ENCODE data around the gene EPHA4. TPM values are rescaled to one million over a fixed set of nuclear protein-coding genes. Genes with fewer than 3 reads are reported as not detected.
A peak's percentile ranks its signal among the peaks of the same experiment; 100 is the strongest.

Gene EPHA4
- total and polyA plus RNA-seq, 2 experiments from 2014 or later: 24.4 to 42.2 TPM

- in situ Hi-C loops (cut with MboI): no loop called here
- no peak overlapping the region for H2AFZ ChIP-seq
- H3K4me1 ChIP-seq (ENCODE audit: insufficient read depth): peaks cover 10% of the 10 kb centered on the region; the same call in 1 of the 2 replicates
- DNase-seq: no peak
- no peaks in the 10 kb centered on the region for H3K27me3 ChIP-seq (replicated peaks; ENCODE audit: insufficient read depth)
- H3K9me3 ChIP-seq (ENCODE audit: low read depth): no peaks in the 10 kb centered on the region
- TF ChIP-seq EZH2 (IDR thresholded peaks at IDR 0.05; ENCODE audit: insufficient read depth, poor library complexity, severe bottlenecking) (no peak), EZH2phosphoT487 (IDR thresholded peaks at IDR 0.05; ENCODE audit: insufficient read depth, low read depth) (no peak)
- no peak overlapping the region for H3K4me3 ChIP-seq
- 94 to 99% methylated on average over 3 of the region's 3 CpGs for WGBS, 2 experiments (ENCODE audit: low coverage in 1 of 2, low lambda C conversion rate in 2 of 2, missing lambda C conversion rate in 2 of 2)
- no peaks in the 10 kb centered on the region for H4K20me1 ChIP-seq (ENCODE audit: insufficient read depth)
- peaks cover 8% of the 10 kb centered on the region; the same call in 1 of the 2 replicates for H3F3A ChIP-seq (ENCODE audit: insufficient read depth)
- no peak overlapping the region for H3K27ac ChIP-seq
- H3K4me2 ChIP-seq (ENCODE audit: unreplicated experiment): no peak overlapping the region
- H3K36me3 ChIP-seq (ENCODE audit: low read depth): peaks cover 69% of the 10 kb centered on the region
- H3K9ac ChIP-seq: no peak overlapping the region
- H3K79me2 ChIP-seq (ENCODE audit: insufficient read depth): no peaks in the 10 kb centered on the region
- H3K9me2 ChIP-seq (ENCODE audit: insufficient read depth): no peaks in the 10 kb centered on the region
Observed at GRCh38 chr2:221431477-221431876, 140.6 kb downstream of the EPHA4 start.

- Histone ChIP-seq H3F3A (ENCODE audit: insufficient read depth) (peaks cover 8% of the 10 kb centered on the region; the same call in 1 of the 2 replicates), H3K27me3 (replicated peaks; ENCODE audit: insufficient read depth) (no peaks in the 10 kb centered on the region), H3K4me3 (no peak overlapping the region), H3K9me2 (ENCODE audit: insufficient read depth) (no peaks in the 10 kb centered on the region), H4K20me1 (ENCODE audit: insufficient read depth) (no peaks in the 10 kb centered on the region), H3K79me2 (ENCODE audit: insufficient read depth) (no peaks in the 10 kb centered on the region), H2AFZ (no peak overlapping the region), H3K27ac (no peak overlapping the region), H3K9ac (no peak overlapping the region), H3K36me3 (ENCODE audit: low read depth) (peaks cover 70% of the 10 kb centered on the region), H3K9me3 (ENCODE audit: low read depth) (no peaks in the 10 kb centered on the region), H3K4me1 (ENCODE audit: insufficient read depth) (peaks cover 10% of the 10 kb centered on the region; the same call in 1 of the 2 replicates), H3K4me2 (ENCODE audit: unreplicated experiment) (no peak overlapping the region)
- 92 to 97% methylated on average over 7 of the region's 7 CpGs for WGBS, 2 experiments (ENCODE audit: low coverage in 1 of 2, low lambda C conversion rate in 2 of 2, missing lambda C conversion rate in 2 of 2)
- in situ Hi-C loops (cut with MboI): no loop called here
- TF ChIP-seq EZH2 (IDR thresholded peaks at IDR 0.05; ENCODE audit: insufficient read depth, poor library complexity, severe bottlenecking) (no peak), EZH2phosphoT487 (IDR thresholded peaks at IDR 0.05; ENCODE audit: insufficient read depth, low read depth) (no peak)
- DNase-seq: peak; percentile 41
Observed at GRCh38 chr2:221429741-221430491, 142.2 kb downstream of the EPHA4 start.

- DNase-seq: no peak
- WGBS, 2 experiments (ENCODE audit: low coverage in 1 of 2, low lambda C conversion rate in 2 of 2, missing lambda C conversion rate in 2 of 2): 95 to 96% methylated on average over 2 of the region's 2 CpGs
- TF ChIP-seq EZH2phosphoT487 (IDR thresholded peaks at IDR 0.05; ENCODE audit: insufficient read depth, low read depth): no peak
- no peak for TF ChIP-seq EZH2 (IDR thresholded peaks at IDR 0.05; ENCODE audit: insufficient read depth, poor library complexity, severe bottlenecking)
- H2AFZ ChIP-seq: no peak overlapping the region
- peaks cover 10% of the 10 kb centered on the region; the same call in 1 of the 2 replicates for H3K4me1 ChIP-seq (ENCODE audit: insufficient read depth)
- no peaks in the 10 kb centered on the region for H4K20me1 ChIP-seq (ENCODE audit: insufficient read depth)
- in situ Hi-C loops (cut with MboI): no loop called here
- H3K9ac ChIP-seq: no peak overlapping the region
- no peak overlapping the region for H3K4me2 ChIP-seq (ENCODE audit: unreplicated experiment)
- H3K79me2 ChIP-seq (ENCODE audit: insufficient read depth): no peaks in the 10 kb centered on the region
- no peaks in the 10 kb centered on the region for H3K9me2 ChIP-seq (ENCODE audit: insufficient read depth)
- no peak overlapping the region for H3K4me3 ChIP-seq
- H3K27ac ChIP-seq: no peak overlapping the region
- peaks cover 69% of the 10 kb centered on the region for H3K36me3 ChIP-seq (ENCODE audit: low read depth)
- H3K9me3 ChIP-seq (ENCODE audit: low read depth): no peaks in the 10 kb centered on the region
- no peaks in the 10 kb centered on the region for H3K27me3 ChIP-seq (replicated peaks; ENCODE audit: insufficient read depth)
- peaks cover 8% of the 10 kb centered on the region; the same call in 1 of the 2 replicates for H3F3A ChIP-seq (ENCODE audit: insufficient read depth)
Observed at GRCh38 chr2:221428896-221429295, 143.2 kb downstream of the EPHA4 start.

- H3K9me3 ChIP-seq (ENCODE audit: low read depth): no peaks in the 10 kb centered on the region
- no peaks in the 10 kb centered on the region for H4K20me1 ChIP-seq (ENCODE audit: insufficient read depth)
- no peak overlapping the region for H3K9ac ChIP-seq
- TF ChIP-seq EZH2phosphoT487 (IDR thresholded peaks at IDR 0.05; ENCODE audit: insufficient read depth, low read depth): no peak
- no peak for TF ChIP-seq EZH2 (IDR thresholded peaks at IDR 0.05; ENCODE audit: insufficient read depth, poor library complexity, severe bottlenecking)
- peaks cover 64% of the 10 kb centered on the region for H3K36me3 ChIP-seq (ENCODE audit: low read depth)
- H3K4me1 ChIP-seq (ENCODE audit: insufficient read depth): peaks cover 18% of the 10 kb centered on the region
- no peaks in the 10 kb centered on the region for H3K79me2 ChIP-seq (ENCODE audit: insufficient read depth)
- no peaks in the 10 kb centered on the region for H3K9me2 ChIP-seq (ENCODE audit: insufficient read depth)
- H2AFZ ChIP-seq: no peak overlapping the region
- no peak overlapping the region for H3K4me2 ChIP-seq (ENCODE audit: unreplicated experiment)
- in situ Hi-C loops (cut with MboI): no loop called here
- DNase-seq: no peak
- no peak overlapping the region for H3K27ac ChIP-seq
- no peaks in the 10 kb centered on the region for H3K27me3 ChIP-seq (replicated peaks; ENCODE audit: insufficient read depth)
- 67 to 71% methylated on average over 6 of the region's 6 CpGs for WGBS, 2 experiments (ENCODE audit: low coverage in 1 of 2, low lambda C conversion rate in 2 of 2, missing lambda C conversion rate in 2 of 2)
- peaks cover 8% of the 10 kb centered on the region; the same call in 1 of the 2 replicates for H3F3A ChIP-seq (ENCODE audit: insufficient read depth)
- no peak overlapping the region for H3K4me3 ChIP-seq
Observed at GRCh38 chr2:221426929-221427328, 145.2 kb downstream of the EPHA4 start.

Measured in GM23248 (cell line).